Immature natural killer cell (primary cell): ENCODE data around the gene CCDC74A. TPM values are rescaled to one million over a fixed set of nuclear protein-coding genes. Genes with fewer than 3 reads are reported as not detected.

Experiments used
- polyA plus RNA-seq, 3 donors: library from polyadenylated mRNA; unstranded; fragments of 300-500 nt; fragmentation: Illumina TruSeq; gene quantifications; one replicate each; pipeline ENCODE4 v1.2.3, GENCODE V29; 2021

Gene CCDC74A
- polyA plus RNA-seq, 3 donors from 2014 or later, result 0.37 to 0.82 TPM; not detected in 1

Other genes with a start within 250 kb of the CCDC74A start
- under 1 TPM in 1 of 3 donors, not detected in 2; 0.06 TPM for gene RAB6D, start 163.7 kb upstream of the CCDC74A start, polyA plus RNA-seq
- gene TUBA3D, start 51.8 kb upstream of the CCDC74A start, polyA plus RNA-seq, result not detected
- 100 to 1,000 TPM in 2 of 3 donors, 10 to 100 TPM in 1; 57.2 to 129 (median 112) TPM for gene MZT2A, start 35.5 kb upstream of the CCDC74A start, polyA plus RNA-seq